Loucy (cell line): Measurements from ENCODE around the gene NCAM1.

Experiments used
- CTCF ChIP-seq: fragments of 200-600 bp; sonication (generic); conservative IDR thresholded peaks from 2 replicates; pipeline ENCODE4 v1.5.1; 2014; ENCODE audit warnings: mild to moderate bottlenecking, antibody characterized with exemption, low read length
- EZH2phosphoT487 ChIP-seq: fragments of 200-600 bp; IDR thresholded peaks from 2 replicates; pipeline ENCODE4 v1.6.1; 2018; ENCODE audit warnings: antibody characterized with exemption, mild to moderate bottlenecking, moderate library complexity, borderline replicate concordance

GRCh38 chr11:113278925-113279324 is 317.7 kb downstream of the NCAM1 start:
- TF ChIP-seq CTCF: no peak
- no peak for TF ChIP-seq EZH2phosphoT487
